Measurements from ENCODE around the gene P2RY2.

- TF ChIP-seq POLR2A (IDR thresholded peaks at IDR 0.05) (no peak), CTCF (IDR thresholded peaks at IDR 0.05) (no peak)
Observed at GRCh38 chr11:73218830-73219215, 742 bp downstream of the P2RY2 start.

Measured in tibial nerve (tissue), 3 donors.